Lower leg skin (tissue), 4 donors: ENCODE results near the gene NAV1. TPM values are rescaled to one million over a fixed set of nuclear protein-coding genes. Genes with fewer than 3 reads are reported as not detected.

Source experiments
- DNase-seq, 2 donors: peaks; one replicate each; pipeline ENCODE4 v3.0.0-alpha.2; 2019; ENCODE audit warnings: low spot score in 2 of 2
- H3K4me3 ChIP-seq: fragments of 200-600 bp; sonication (generic); 2 replicates; pipeline ENCODE4 v1.5.1; 2017; ENCODE audit warnings: mild to moderate bottlenecking, low read depth; ENCODE audit not compliant: poor library complexity, severe bottlenecking
- CTCF ChIP-seq, 3 donors: fragments of 450-650 bp; IDR thresholded peaks; one replicate each; pipeline ENCODE4 v1.5.1; 2016; ENCODE audit warnings: antibody characterized with exemption in 3 of 3, mild to moderate bottlenecking in 3 of 3, moderate library complexity in 2 of 3
- POLR2A ChIP-seq, 2 donors: fragments of 450-650 bp; IDR thresholded peaks; one replicate each; pipeline ENCODE4 v1.6.1; 2016 to 2017; ENCODE audit warnings: antibody characterized with exemption in 2 of 2, mild to moderate bottlenecking in 1 of 2, moderate library complexity in 1 of 2
- WGBS, 2 donors: methylation state at CpG; one replicate each; pipeline ENCODE4 v1.1.5; 2018; 5-methylcytosine and 5-hydroxymethylcytosine counted together
- intact Hi-C: fragments of 100-400 bp; cut with DNase I; formaldehyde crosslinking; loops from one replicate; pipeline ENCODE4 v1.15.0; 2023; ENCODE audit warnings: low total_unique reads
- total RNA-seq, 4 donors: library from RNA; depleted of rRNA; stranded (reverse); fragments of >200 nt; gene quantifications; one replicate each; pipeline ENCODE4 v1.1.0, GENCODE V29; 2016

NAV1 gene
- total RNA-seq, 4 donors from 2014 or later, result 12.1 to 34.2 (median 19.2) TPM

- intact Hi-C loops, result loop anchor here (10.0 kb wide), 1 partner anchor 243 kb away; no protein-coding TSS in a partner anchor
- 82 to 83% methylated on average over 12 of the region's 12 CpGs for WGBS, 2 donors
- DNase-seq, result peak in 1 of 2 donors; percentile 84
- TF ChIP-seq CTCF (IDR thresholded peaks at IDR 0.05) (no peak), POLR2A (IDR thresholded peaks at IDR 0.05) (no peak)
- H3K4me3 ChIP-seq, result no peak overlapping the region
Measured at GRCh38 chr1:201551877-201552731, 13.2 kb downstream of the NAV1 start.

GRCh38 chr1:201552941-201553351 lies 14.0 kb downstream of the NAV1 start:
- intact Hi-C loops, result loop anchor here (10.0 kb wide), 1 partner anchor 242 kb away; no protein-coding TSS in a partner anchor
- no peak overlapping the region for H3K4me3 ChIP-seq
- 64 to 79% methylated on average over 5 of the region's 5 CpGs for WGBS, 2 donors
- peak in 1 of 2 donors; percentile 67 for DNase-seq
- no peak for TF ChIP-seq POLR2A (IDR thresholded peaks at IDR 0.05)
- TF ChIP-seq CTCF (IDR thresholded peaks at IDR 0.05), result no peak

- WGBS, 2 donors, result 62 to 64% methylated on average over 8 of the region's 8 CpGs
- TF ChIP-seq POLR2A (IDR thresholded peaks at IDR 0.05) (no peak), CTCF (IDR thresholded peaks at IDR 0.05) (no peak)
- intact Hi-C loops, result loop anchor here (10.0 kb wide), 1 partner anchor 241 kb away; no protein-coding TSS in a partner anchor
Measured at GRCh38 chr1:201553496-201554189, 14.7 kb downstream of the NAV1 start.

GRCh38 chr1:201554190-201554600 lies 15.3 kb downstream of the NAV1 start:
- WGBS, 2 donors, result 57 to 72% methylated on average over 10 of the region's 10 CpGs
- intact Hi-C loops, result loop anchor here (10.0 kb wide), 1 partner anchor 241 kb away; no protein-coding TSS in a partner anchor
- TF ChIP-seq CTCF (IDR thresholded peaks at IDR 0.05), result no peak
- TF ChIP-seq POLR2A (IDR thresholded peaks at IDR 0.05), result no peak
- peak in 1 of 2 donors; percentile 77 for DNase-seq
- H3K4me3 ChIP-seq, result no peak overlapping the region

More at GRCh38 chr1:201553496-201554189, 14.7 kb downstream of the NAV1 start:
- DNase-seq, result peak in 1 of 2 donors; percentile 42
- H3K4me3 ChIP-seq, result no peak overlapping the region

- TF ChIP-seq POLR2A (IDR thresholded peaks at IDR 0.05), result no peak
- no peak for TF ChIP-seq CTCF (IDR thresholded peaks at IDR 0.05)
- H3K4me3 ChIP-seq, result no peak overlapping the region
- intact Hi-C loops, result loop anchor here (10.0 kb wide), 1 partner anchor 240 kb away; no protein-coding TSS in a partner anchor
- DNase-seq, result peak in 1 of 2 donors; percentile 53
- 84 to 87% methylated on average over 7 of the region's 7 CpGs for WGBS, 2 donors
Measured at GRCh38 chr1:201554789-201555592, 16.1 kb downstream of the NAV1 start.
